K562 treated with DMSO at 1 percent for 24 hours (cell line): ENCODE data around the gene ART4. TPM values are rescaled to one million over a fixed set of nuclear protein-coding genes. Genes with fewer than 3 reads are reported as not detected.

ENCODE experiments used
- total RNA-seq: library from RNA; unstranded; fragments of 300-600 nt; gene quantifications from 2 replicates; pipeline ENCODE4 v1.2.3, GENCODE V29; 2022; ENCODE audit warnings: low read depth; ENCODE audit not compliant: insufficient read depth

The ART4 gene
- total RNA-seq = not detected in 2 replicates

GRCh38 chr12:14843425-14843887 lies at the start of gene ART4:
TSS of gene ART4 (minus strand) at chr12:14843526. CDS start at chr12:14843113, 413 bp downstream.

DNA sequence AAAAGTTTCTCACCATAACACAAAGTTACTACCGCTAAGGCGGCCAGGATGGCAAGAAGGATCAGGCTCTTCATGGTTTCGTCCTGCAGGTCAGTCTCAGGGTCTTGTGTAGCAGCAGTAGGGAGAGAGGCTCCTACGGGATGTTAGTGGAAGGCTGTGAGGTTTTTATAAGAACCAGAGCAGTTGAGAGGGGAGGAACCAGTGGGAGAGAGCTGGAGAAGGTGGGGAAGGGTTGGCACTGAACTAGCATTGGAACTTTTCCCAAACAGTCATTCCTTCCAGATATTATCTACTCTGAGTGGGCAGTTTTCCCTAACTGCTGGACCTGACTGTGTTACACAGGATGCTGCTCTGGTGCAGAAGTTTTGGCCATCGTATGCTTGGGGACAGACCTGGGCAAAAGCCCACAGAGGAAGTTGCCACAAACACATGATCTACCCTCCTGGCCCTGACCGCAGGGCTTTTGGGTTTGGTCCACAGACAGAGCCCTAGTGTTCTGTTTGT lies 42.4 kb upstream of the ART4 start, which contains the start of gene MGP:
Gene MGP, minus strand, starts transcription at position 137 of the 504 bp plus-strand sequence. Its CDS starts 63 bp downstream, at position 74.

GRCh38 chr12:14814014-14814413 lies 29.3 kb downstream of the ART4 start, which contains the start of gene SMCO3:
TSS of gene SMCO3 (minus strand) at chr12:14814182. CDS start at chr12:14806680, 7,502 bp downstream.

DNA sequence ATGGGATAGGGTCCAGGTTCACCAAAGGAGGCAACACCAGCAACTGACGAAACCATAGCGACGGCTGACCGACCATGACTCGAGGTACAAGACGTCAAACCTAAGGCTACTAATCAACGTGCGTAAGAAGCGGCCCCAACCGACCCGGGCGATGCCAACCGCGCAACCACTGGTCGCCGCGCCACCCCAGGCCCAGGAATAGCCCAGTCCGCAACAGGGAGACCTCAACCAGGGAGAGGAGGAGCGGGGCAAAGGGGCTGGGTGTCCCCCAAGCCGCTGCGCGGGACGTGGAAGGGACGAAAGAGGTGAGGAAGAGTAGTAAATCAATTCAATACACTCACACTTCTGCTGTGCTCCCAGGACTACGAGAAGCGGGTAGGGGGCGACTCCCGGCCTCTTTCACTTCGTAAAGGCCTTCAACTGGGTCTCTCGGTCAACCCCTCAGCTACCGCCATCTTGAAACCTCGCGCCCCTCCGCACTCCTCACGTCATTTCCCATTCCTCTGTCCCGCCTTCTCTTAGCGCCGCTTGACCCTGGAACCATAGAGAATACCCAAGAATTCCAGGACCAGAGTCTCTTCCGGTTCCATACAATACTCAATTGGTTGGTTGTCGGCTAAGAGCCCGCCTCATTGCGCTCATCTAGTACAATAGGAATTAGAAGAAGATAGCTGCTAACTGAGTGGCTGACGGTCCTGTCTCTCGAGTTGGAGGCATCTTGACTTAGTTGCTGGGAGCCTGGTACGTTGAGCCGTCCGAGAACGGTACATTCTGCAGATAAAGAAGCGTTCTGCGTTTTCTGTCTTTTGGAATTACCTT lies 40.1 kb downstream of the ART4 start, which contains the start of the genes C12orf60 and WBP11:
Gene C12orf60, plus strand, starts transcription at position 660 of the 819 bp plus-strand sequence. CDS start 19,266 bp downstream, outside the sequence.
Gene WBP11, minus strand, starts transcription at position 468 of the 819 bp plus-strand sequence. CDS start 2,095 bp downstream, outside the sequence.

Other genes with a start within 250 kb of the ART4 start
- not detected in 2 replicates for gene GUCY2C, start 146.9 kb downstream of the ART4 start, total RNA-seq
- gene WBP11, start 40.0 kb downstream of the ART4 start, total RNA-seq = 27.4 and 28.5 TPM in 2 replicates
- 0.66 and 1.0 TPM in 2 replicates for gene C12orf60, start 39.9 kb downstream of the ART4 start, total RNA-seq
- not detected in 2 replicates for gene SMCO3, start 29.3 kb downstream of the ART4 start, total RNA-seq
- gene MGP, start 42.3 kb upstream of the ART4 start, total RNA-seq = not detected in 2 replicates
- not detected in 2 replicates for gene ERP27, start 95.0 kb upstream of the ART4 start, total RNA-seq
- 55.8 and 60.8 TPM in 2 replicates for gene ARHGDIB, start 118.1 kb upstream of the ART4 start, total RNA-seq
- gene PDE6H, start 129.5 kb upstream of the ART4 start, total RNA-seq = not detected in 2 replicates